ENCODE results near the gene ELP2. TPM values are rescaled to one million over a fixed set of nuclear protein-coding genes. Genes with fewer than 3 reads are reported as not detected.
A peak's percentile ranks its signal among the peaks of the same experiment; 100 is the strongest.

ELP2 gene
- total RNA-seq, 1 experiment from 2014 or later, result 167 TPM

- no peaks in the 10 kb centered on the region for H3K9me3 ChIP-seq (ENCODE audit: low read length)
- no peak for DNase-seq
- no peak overlapping the region for H3K4me2 ChIP-seq (ENCODE audit: low read depth, low read length, poor library complexity, severe bottlenecking)
- no peaks in the 10 kb centered on the region for H3K79me2 ChIP-seq (ENCODE audit: low read length)
- no peaks in the 10 kb centered on the region for H4K20me1 ChIP-seq (ENCODE audit: insufficient read depth, low read depth, low read length)
- no peak overlapping the region for H3K9ac ChIP-seq (ENCODE audit: low read length)
- no peak overlapping the region for H2AFZ ChIP-seq (ENCODE audit: low read length)
- H3K27me3 ChIP-seq (ENCODE audit: low read length), result no peaks in the 10 kb centered on the region
- no peak overlapping the region for H3K4me3 ChIP-seq (ENCODE audit: low read length)
- no peaks in the 10 kb centered on the region for H3K9me2 ChIP-seq (replicated peaks; ENCODE audit: insufficient read depth, low read length)
- no peaks in the 10 kb centered on the region for H3K36me3 ChIP-seq (ENCODE audit: insufficient read depth, low read length)
- H3K4me1 ChIP-seq (ENCODE audit: low read length), result no peaks in the 10 kb centered on the region
- no peak overlapping the region for H3K27ac ChIP-seq (ENCODE audit: low read length)
Observed at GRCh38 chr18:36094431-36094830, 35.3 kb upstream of the ELP2 start.

GRCh38 chr18:36095936-36096519 is 33.7 kb upstream of the ELP2 start:
- Histone ChIP-seq H3K9me2 (replicated peaks; ENCODE audit: insufficient read depth, low read length) (no peaks in the 10 kb centered on the region), H3K4me2 (ENCODE audit: low read depth, low read length, poor library complexity, severe bottlenecking) (no peak overlapping the region), H3K9me3 (ENCODE audit: low read length) (no peaks in the 10 kb centered on the region), H3K4me1 (ENCODE audit: low read length) (no peaks in the 10 kb centered on the region), H3K36me3 (ENCODE audit: insufficient read depth, low read length) (no peaks in the 10 kb centered on the region), H2AFZ (ENCODE audit: low read length) (no peak overlapping the region), H3K9ac (ENCODE audit: low read length) (no peak overlapping the region), H3K27ac (ENCODE audit: low read length) (no peak overlapping the region), H3K4me3 (ENCODE audit: low read length) (no peak overlapping the region), H3K27me3 (ENCODE audit: low read length) (no peaks in the 10 kb centered on the region), H3K79me2 (ENCODE audit: low read length) (no peaks in the 10 kb centered on the region), H4K20me1 (ENCODE audit: insufficient read depth, low read depth, low read length) (no peaks in the 10 kb centered on the region)
- DNase-seq, result peak; percentile 85

- Histone ChIP-seq H3K79me2 (ENCODE audit: low read length) (no peaks in the 10 kb centered on the region), H3K9me2 (replicated peaks; ENCODE audit: insufficient read depth, low read length) (no peaks in the 10 kb centered on the region), H3K4me3 (ENCODE audit: low read length) (no peak overlapping the region), H3K27me3 (ENCODE audit: low read length) (no peaks in the 10 kb centered on the region; the same call in 1 of the 2 replicates), H4K20me1 (ENCODE audit: insufficient read depth, low read depth, low read length) (no peaks in the 10 kb centered on the region), H3K4me1 (ENCODE audit: low read length) (no peaks in the 10 kb centered on the region), H3K9ac (ENCODE audit: low read length) (no peak overlapping the region), H2AFZ (ENCODE audit: low read length) (no peak overlapping the region), H3K4me2 (ENCODE audit: low read depth, low read length, poor library complexity, severe bottlenecking) (no peak overlapping the region), H3K27ac (ENCODE audit: low read length) (no peak overlapping the region), H3K9me3 (ENCODE audit: low read length) (no peaks in the 10 kb centered on the region), H3K36me3 (ENCODE audit: insufficient read depth, low read length) (no peaks in the 10 kb centered on the region)
- no peak for DNase-seq
Observed at GRCh38 chr18:36096955-36097354, 32.7 kb upstream of the ELP2 start.

GRCh38 chr18:36099311-36099710 is 30.4 kb upstream of the ELP2 start:
- H3K9ac ChIP-seq (ENCODE audit: low read length), result no peak overlapping the region
- H3K4me2 ChIP-seq (ENCODE audit: low read depth, low read length, poor library complexity, severe bottlenecking), result no peak overlapping the region
- H3K27ac ChIP-seq (ENCODE audit: low read length), result no peak overlapping the region
- H3K27me3 ChIP-seq (ENCODE audit: low read length), result no peaks in the 10 kb centered on the region; the same call in 1 of the 2 replicates
- H3K4me3 ChIP-seq (ENCODE audit: low read length), result no peak overlapping the region
- no peaks in the 10 kb centered on the region; the same call in 1 of the 2 replicates for H3K4me1 ChIP-seq (ENCODE audit: low read length)
- no peaks in the 10 kb centered on the region for H3K9me2 ChIP-seq (replicated peaks; ENCODE audit: insufficient read depth, low read length)
- no peaks in the 10 kb centered on the region for H4K20me1 ChIP-seq (ENCODE audit: insufficient read depth, low read depth, low read length)
- H3K9me3 ChIP-seq (ENCODE audit: low read length), result no peaks in the 10 kb centered on the region
- H3K79me2 ChIP-seq (ENCODE audit: low read length), result no peaks in the 10 kb centered on the region
- no peaks in the 10 kb centered on the region for H3K36me3 ChIP-seq (ENCODE audit: insufficient read depth, low read length)
- no peak overlapping the region for H2AFZ ChIP-seq (ENCODE audit: low read length)
- no peak for DNase-seq

GRCh38 chr18:36101943-36102342 is 27.8 kb upstream of the ELP2 start:
- no peaks in the 10 kb centered on the region; the same call in 1 of the 2 replicates for H3K4me1 ChIP-seq (ENCODE audit: low read length)
- H3K4me3 ChIP-seq (ENCODE audit: low read length), result no peak overlapping the region
- H3K9me3 ChIP-seq (ENCODE audit: low read length), result no peaks in the 10 kb centered on the region
- no peaks in the 10 kb centered on the region for H3K36me3 ChIP-seq (ENCODE audit: insufficient read depth, low read length)
- no peak overlapping the region for H2AFZ ChIP-seq (ENCODE audit: low read length)
- no peaks in the 10 kb centered on the region for H4K20me1 ChIP-seq (ENCODE audit: insufficient read depth, low read depth, low read length)
- no peak overlapping the region for H3K9ac ChIP-seq (ENCODE audit: low read length)
- no peaks in the 10 kb centered on the region for H3K9me2 ChIP-seq (replicated peaks; ENCODE audit: insufficient read depth, low read length)
- no peaks in the 10 kb centered on the region; the same call in 1 of the 2 replicates for H3K27me3 ChIP-seq (ENCODE audit: low read length)
- no peaks in the 10 kb centered on the region for H3K79me2 ChIP-seq (ENCODE audit: low read length)
- DNase-seq, result no peak
- no peak overlapping the region for H3K27ac ChIP-seq (ENCODE audit: low read length)
- H3K4me2 ChIP-seq (ENCODE audit: low read depth, low read length, poor library complexity, severe bottlenecking), result no peak overlapping the region

GRCh38 chr18:36104749-36105148 is 24.9 kb upstream of the ELP2 start:
- H3K27me3 ChIP-seq (ENCODE audit: low read length), result no peaks in the 10 kb centered on the region; the same call in 1 of the 2 replicates
- H3K9me3 ChIP-seq (ENCODE audit: low read length), result no peaks in the 10 kb centered on the region
- no peaks in the 10 kb centered on the region for H3K9me2 ChIP-seq (replicated peaks; ENCODE audit: insufficient read depth, low read length)
- no peak for DNase-seq
- H3K4me1 ChIP-seq (ENCODE audit: low read length), result no peaks in the 10 kb centered on the region; the same call in 1 of the 2 replicates
- no peak overlapping the region for H3K27ac ChIP-seq (ENCODE audit: low read length)
- no peak overlapping the region for H3K4me2 ChIP-seq (ENCODE audit: low read depth, low read length, poor library complexity, severe bottlenecking)
- H3K36me3 ChIP-seq (ENCODE audit: insufficient read depth, low read length), result 0 out of 2 replicates have a peak, but pooled peaks cover 8% of the 10 kb centered on the region
- no peak overlapping the region for H2AFZ ChIP-seq (ENCODE audit: low read length)
- no peak overlapping the region for H3K9ac ChIP-seq (ENCODE audit: low read length)
- H3K4me3 ChIP-seq (ENCODE audit: low read length), result no peak overlapping the region
- no peaks in the 10 kb centered on the region for H4K20me1 ChIP-seq (ENCODE audit: insufficient read depth, low read depth, low read length)
- no peaks in the 10 kb centered on the region for H3K79me2 ChIP-seq (ENCODE audit: low read length)

- H3K9ac ChIP-seq (ENCODE audit: low read length), result no peak overlapping the region
Observed at GRCh38 chr18:36107477-36107876, 22.2 kb upstream of the ELP2 start.

GRCh38 chr18:36108196-36108595 is 21.5 kb upstream of the ELP2 start:
- H3K36me3 ChIP-seq (ENCODE audit: insufficient read depth, low read length), result peaks cover 29% of the 10 kb centered on the region
- no peak overlapping the region for H3K27ac ChIP-seq (ENCODE audit: low read length)
- H3K79me2 ChIP-seq (ENCODE audit: low read length), result no peaks in the 10 kb centered on the region
- no peaks in the 10 kb centered on the region; the same call in 1 of the 2 replicates for H3K4me1 ChIP-seq (ENCODE audit: low read length)
- no peak overlapping the region for H3K9ac ChIP-seq (ENCODE audit: low read length)
- no peaks in the 10 kb centered on the region for H3K9me2 ChIP-seq (replicated peaks; ENCODE audit: insufficient read depth, low read length)
- DNase-seq, result no peak
- no peaks in the 10 kb centered on the region for H3K27me3 ChIP-seq (ENCODE audit: low read length)
- no peaks in the 10 kb centered on the region for H4K20me1 ChIP-seq (ENCODE audit: insufficient read depth, low read depth, low read length)
- H2AFZ ChIP-seq (ENCODE audit: low read length), result no peak overlapping the region
- no peak overlapping the region for H3K4me2 ChIP-seq (ENCODE audit: low read depth, low read length, poor library complexity, severe bottlenecking)
- H3K9me3 ChIP-seq (ENCODE audit: low read length), result no peaks in the 10 kb centered on the region
- H3K4me3 ChIP-seq (ENCODE audit: low read length), result no peak overlapping the region

More at GRCh38 chr18:36107477-36107876, 22.2 kb upstream of the ELP2 start:
- no peaks in the 10 kb centered on the region for H3K9me3 ChIP-seq (ENCODE audit: low read length)
- H4K20me1 ChIP-seq (ENCODE audit: insufficient read depth, low read depth, low read length), result no peaks in the 10 kb centered on the region
- no peak overlapping the region for H3K27ac ChIP-seq (ENCODE audit: low read length)
- no peaks in the 10 kb centered on the region for H3K27me3 ChIP-seq (ENCODE audit: low read length)
- no peak overlapping the region for H2AFZ ChIP-seq (ENCODE audit: low read length)
- no peak for DNase-seq
- no peak overlapping the region for H3K4me2 ChIP-seq (ENCODE audit: low read depth, low read length, poor library complexity, severe bottlenecking)
- H3K4me3 ChIP-seq (ENCODE audit: low read length), result no peak overlapping the region
- no peaks in the 10 kb centered on the region for H3K9me2 ChIP-seq (replicated peaks; ENCODE audit: insufficient read depth, low read length)
- H3K4me1 ChIP-seq (ENCODE audit: low read length), result no peaks in the 10 kb centered on the region; the same call in 1 of the 2 replicates
- no peaks in the 10 kb centered on the region for H3K79me2 ChIP-seq (ENCODE audit: low read length)
- peaks cover 25% of the 10 kb centered on the region for H3K36me3 ChIP-seq (ENCODE audit: insufficient read depth, low read length)

Data from Karpas-422 (cell line).